Hepatocyte (in vitro differentiated cells): Measurements from ENCODE around the gene CLEC11A. TPM values are rescaled to one million over a fixed set of nuclear protein-coding genes. Genes with fewer than 3 reads are reported as not detected.

Experiments
- DNase-seq: peaks from one replicate; pipeline ENCODE4 v3.0.0-alpha.2; 2016; ENCODE audit warnings: low spot score
- H2AFZ ChIP-seq: fragments of 200-600 bp; sonication (generic); 2 replicates; pipeline ENCODE4 v1.6.0; 2016; ENCODE audit warnings: antibody characterized with exemption, mild to moderate bottlenecking
- H3K27ac ChIP-seq: fragments of 200-600 bp; sonication (generic); 2 replicates; pipeline ENCODE4 v1.5.1; 2016; ENCODE audit warnings: mild to moderate bottlenecking
- H3K27me3 ChIP-seq: fragments of 200-600 bp; sonication (generic); 2 replicates; pipeline ENCODE4 v1.6.1; 2016
- H3K36me3 ChIP-seq: fragments of 200-600 bp; sonication (generic); replicated peaks from 2 replicates; pipeline ENCODE4 v1.5.1; 2016; ENCODE audit warnings: low read depth; ENCODE audit not compliant: insufficient read depth
- H3K4me1 ChIP-seq: fragments of 200-600 bp; sonication (generic); 2 replicates; pipeline ENCODE4 v1.5.1; 2016; ENCODE audit warnings: mild to moderate bottlenecking, moderate library complexity; ENCODE audit not compliant: insufficient read depth
- H3K4me2 ChIP-seq: fragments of 200-600 bp; sonication (generic); 2 replicates; pipeline ENCODE4 v1.6.0; 2016
- H3K4me3 ChIP-seq: fragments of 200-600 bp; sonication (generic); 2 replicates; pipeline ENCODE4 v1.5.1; 2016; ENCODE audit warnings: mild to moderate bottlenecking
- H3K79me2 ChIP-seq: fragments of 200-600 bp; sonication (generic); 2 replicates; pipeline ENCODE4 v1.6.0; 2017; ENCODE audit warnings: mild to moderate bottlenecking
- H3K9me2 ChIP-seq: fragments of 200-600 bp; sonication (generic); replicated peaks from 2 replicates; pipeline ENCODE4 v1.6.0; 2017; ENCODE audit warnings: mild to moderate bottlenecking; ENCODE audit not compliant: insufficient read depth
- H3K9me3 ChIP-seq: fragments of 200-600 bp; sonication (generic); 2 replicates; pipeline ENCODE4 v1.5.1; 2016; ENCODE audit warnings: low read depth, mild to moderate bottlenecking
- H4K20me1 ChIP-seq: fragments of 200-600 bp; sonication (generic); 2 replicates; pipeline ENCODE4 v1.6.0; 2016; ENCODE audit warnings: mild to moderate bottlenecking; ENCODE audit not compliant: insufficient read depth, poor library complexity, severe bottlenecking
- EZH2 ChIP-seq: fragments of 200-600 bp; sonication (generic); IDR thresholded peaks from 2 replicates; pipeline ENCODE4 v1.6.1; 2016; ENCODE audit warnings: antibody characterized with exemption, mild to moderate bottlenecking, borderline replicate concordance
- EZH2phosphoT487 ChIP-seq: fragments of 200-600 bp; sonication (generic); IDR thresholded peaks from one replicate; pipeline ENCODE4 v1.6.1; 2018; ENCODE audit warnings: antibody characterized with exemption, mild to moderate bottlenecking, low read depth, moderate library complexity; ENCODE audit not compliant: unreplicated experiment, severe bottlenecking
- WGBS: methylation state at CpG from one replicate; pipeline ENCODE4 v1.1.6; 2016; ENCODE audit warnings: low lambda C conversion rate; ENCODE audit errors: missing lambda C conversion rate; 5-methylcytosine and 5-hydroxymethylcytosine counted together
- polyA plus RNA-seq: library from polyadenylated mRNA; unstranded; fragments of >200 nt; fragmentation: Nextera tagmentation; extraction: Ambion mirVana; gene quantifications from 2 replicates; pipeline ENCODE4 v1.2.1, GENCODE V29; 2016
- total RNA-seq: library from RNA; depleted of rRNA; stranded (reverse); fragments of >200 nt; gene quantifications from 2 replicates; pipeline ENCODE4 v1.2.3, GENCODE V29; 2014
- TF ChIP-seq, protein P1 (sequence below): fragments of 200-600 bp; sonication (generic); IDR thresholded peaks from 2 replicates; pipeline ENCODE4 v1.5.1; 2016; ENCODE audit warnings: antibody characterized with exemption, mild to moderate bottlenecking; ENCODE audit not compliant: poor library complexity

The CLEC11A gene
- total and polyA plus RNA-seq, 2 experiments from 2014 or later, result 27.6 to 72.4 TPM

DNA sequence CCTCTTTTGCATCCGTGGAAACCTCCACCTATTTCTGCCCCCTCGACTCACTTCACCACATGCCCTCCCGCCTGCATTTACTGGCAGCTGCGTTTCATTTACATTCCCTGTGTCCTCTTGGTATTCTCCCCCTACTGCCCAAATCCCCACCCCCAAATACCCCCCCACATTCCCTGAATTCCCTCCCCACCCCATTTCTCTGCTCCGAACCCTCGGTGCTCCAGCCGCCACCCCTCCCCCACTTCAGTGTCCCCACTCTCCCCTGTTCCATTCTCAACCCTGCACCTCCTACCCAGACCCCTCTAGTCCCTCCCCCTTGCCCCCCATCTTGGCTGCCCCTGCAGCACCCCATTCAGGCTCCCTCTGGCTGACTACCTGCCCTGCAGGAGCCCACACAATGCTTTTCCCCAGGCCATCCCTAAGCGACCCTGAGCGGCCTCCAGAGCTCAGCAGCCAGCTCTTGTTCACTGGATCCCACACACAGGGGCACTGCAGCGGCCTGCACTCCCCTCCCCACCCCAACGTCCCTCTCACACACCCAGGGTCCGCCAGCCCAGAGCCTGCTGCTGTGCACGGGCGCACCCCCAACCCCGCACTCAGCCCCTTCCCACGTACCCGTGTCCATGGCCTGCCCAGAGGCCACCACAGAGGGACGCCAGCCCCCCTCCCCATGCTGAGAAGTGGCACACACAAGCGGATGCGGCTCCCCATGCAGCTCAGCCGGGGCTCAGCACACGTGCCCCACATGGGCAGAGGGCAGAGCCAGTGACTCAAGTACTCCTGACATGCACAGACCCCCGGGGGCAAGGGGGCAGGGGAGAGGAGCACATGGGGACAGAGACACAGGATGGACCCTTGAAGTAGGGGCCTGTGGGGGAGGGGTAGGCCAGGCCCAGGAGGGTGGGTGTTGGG is 29.8 kb upstream of the CLEC11A start:
- H3K36me3 ChIP-seq, result no peaks in the 10 kb centered on the region
- H3K4me1 ChIP-seq, result no peaks in the 10 kb centered on the region
- H3K9me2 ChIP-seq, result no peaks in the 10 kb centered on the region
- H3K79me2 ChIP-seq, result no peaks in the 10 kb centered on the region
- H3K27ac ChIP-seq, result no peak overlapping the region
- H3K4me3 ChIP-seq, result no peak overlapping the region
- H4K20me1 ChIP-seq, result no peaks in the 10 kb centered on the region
- no peak overlapping the region for H3K4me2 ChIP-seq
- no peak for DNase-seq
- no peak overlapping the region for H2AFZ ChIP-seq
- peaks cover 75% of the 10 kb centered on the region for H3K27me3 ChIP-seq
- 13% methylated on average over 16 of the region's 23 CpGs for WGBS
- TF ChIP-seq EZH2phosphoT487 (no peak), EZH2 (no peak)
- TF ChIP-seq, protein P1, sequence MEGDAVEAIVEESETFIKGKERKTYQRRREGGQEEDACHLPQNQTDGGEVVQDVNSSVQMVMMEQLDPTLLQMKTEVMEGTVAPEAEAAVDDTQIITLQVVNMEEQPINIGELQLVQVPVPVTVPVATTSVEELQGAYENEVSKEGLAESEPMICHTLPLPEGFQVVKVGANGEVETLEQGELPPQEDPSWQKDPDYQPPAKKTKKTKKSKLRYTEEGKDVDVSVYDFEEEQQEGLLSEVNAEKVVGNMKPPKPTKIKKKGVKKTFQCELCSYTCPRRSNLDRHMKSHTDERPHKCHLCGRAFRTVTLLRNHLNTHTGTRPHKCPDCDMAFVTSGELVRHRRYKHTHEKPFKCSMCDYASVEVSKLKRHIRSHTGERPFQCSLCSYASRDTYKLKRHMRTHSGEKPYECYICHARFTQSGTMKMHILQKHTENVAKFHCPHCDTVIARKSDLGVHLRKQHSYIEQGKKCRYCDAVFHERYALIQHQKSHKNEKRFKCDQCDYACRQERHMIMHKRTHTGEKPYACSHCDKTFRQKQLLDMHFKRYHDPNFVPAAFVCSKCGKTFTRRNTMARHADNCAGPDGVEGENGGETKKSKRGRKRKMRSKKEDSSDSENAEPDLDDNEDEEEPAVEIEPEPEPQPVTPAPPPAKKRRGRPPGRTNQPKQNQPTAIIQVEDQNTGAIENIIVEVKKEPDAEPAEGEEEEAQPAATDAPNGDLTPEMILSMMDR, result no peak
- H3K9me3 ChIP-seq, result no peaks in the 10 kb centered on the region

DNA sequence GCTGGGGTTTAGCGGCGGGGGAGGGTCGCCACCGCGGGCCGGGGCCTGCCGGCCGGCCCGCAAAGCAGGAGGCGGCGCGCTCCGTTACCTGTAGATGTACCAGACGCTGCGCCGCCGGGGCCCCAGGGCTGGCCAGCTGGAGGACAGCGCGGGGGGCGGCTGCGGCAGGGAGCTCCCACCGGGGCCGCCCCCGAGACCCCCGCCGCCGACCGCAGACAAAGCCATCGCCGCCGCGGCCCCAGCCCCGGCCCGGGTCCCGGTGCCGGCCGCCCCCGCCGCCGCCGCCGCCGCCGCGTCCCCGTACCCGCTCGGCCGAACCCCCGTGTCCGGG is 28.4 kb upstream of the CLEC11A start:
- no peak for DNase-seq
- no CpG with 5 or more reads among the region's 51 CpGs for WGBS
- no peak overlapping the region for H3K4me2 ChIP-seq

DNA sequence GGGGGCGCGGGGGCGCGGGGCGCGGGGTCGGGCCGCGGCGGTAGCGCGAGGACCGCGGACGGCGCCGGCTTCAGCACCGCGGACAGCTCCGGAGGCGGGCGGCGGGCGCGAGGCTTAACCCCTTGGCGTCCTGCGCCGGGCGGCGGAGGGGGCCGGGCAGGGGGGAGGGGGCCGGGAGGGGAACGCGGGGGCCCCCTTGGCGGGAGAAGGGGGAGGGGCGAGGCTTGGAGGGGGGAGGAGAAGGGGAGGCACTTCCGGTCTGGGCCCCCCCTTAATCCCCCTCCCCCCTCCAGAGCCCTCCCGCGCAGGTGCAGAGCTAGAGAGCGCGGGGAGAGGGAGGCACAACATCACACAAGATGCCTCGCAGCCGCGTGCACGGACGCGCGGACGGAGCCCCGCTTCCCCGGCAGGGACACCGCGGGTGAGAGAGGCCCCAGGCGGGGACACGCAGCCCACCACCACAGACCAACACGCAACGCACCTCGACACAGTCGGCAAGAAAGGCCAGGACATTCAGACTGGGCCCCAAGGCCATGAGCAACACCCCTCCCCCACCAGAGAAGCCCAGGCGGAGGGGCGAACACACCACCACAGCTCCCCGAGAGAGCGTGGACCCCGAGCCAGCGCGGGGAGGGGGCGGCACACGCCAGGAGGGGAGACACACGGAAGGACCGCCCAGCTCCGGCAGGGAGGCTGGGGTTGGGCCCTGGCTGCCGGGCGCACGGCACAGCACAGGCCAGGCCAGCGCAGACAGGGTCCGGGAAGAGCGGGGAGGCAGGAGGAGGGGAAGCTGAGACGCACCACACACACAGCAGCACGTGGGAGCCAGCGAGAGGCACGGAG is 27.7 kb upstream of the CLEC11A start:
- WGBS, result 13% methylated on average over 24 of the region's 81 CpGs

More for the DNA sequence above, 28.4 kb upstream of the CLEC11A start:
- H3K27ac ChIP-seq, result no peak overlapping the region
- no peaks in the 10 kb centered on the region for H3K79me2 ChIP-seq
- H4K20me1 ChIP-seq, result no peaks in the 10 kb centered on the region
- H3K9me2 ChIP-seq, result no peaks in the 10 kb centered on the region
- H3K36me3 ChIP-seq, result no peaks in the 10 kb centered on the region
- TF ChIP-seq, protein P1, result no peak
- no peak for TF ChIP-seq EZH2
- no peak for TF ChIP-seq EZH2phosphoT487
- no peaks in the 10 kb centered on the region for H3K4me1 ChIP-seq
- peaks cover 75% of the 10 kb centered on the region for H3K27me3 ChIP-seq
- H3K4me3 ChIP-seq, result no peak overlapping the region
- H2AFZ ChIP-seq, result no peak overlapping the region
- H3K9me3 ChIP-seq, result no peaks in the 10 kb centered on the region

More for the DNA sequence above, 27.7 kb upstream of the CLEC11A start:
- H3K27me3 ChIP-seq, result peaks cover 72% of the 10 kb centered on the region
- no peaks in the 10 kb centered on the region for H3K9me3 ChIP-seq
- no peaks in the 10 kb centered on the region for H3K36me3 ChIP-seq
- H3K79me2 ChIP-seq, result no peaks in the 10 kb centered on the region
- no peaks in the 10 kb centered on the region for H3K4me1 ChIP-seq
- H3K4me3 ChIP-seq, result no peak overlapping the region
- peak overlapping the region; percentile 33 for H3K4me2 ChIP-seq
- no peaks in the 10 kb centered on the region for H3K9me2 ChIP-seq
- H4K20me1 ChIP-seq, result no peaks in the 10 kb centered on the region
- TF ChIP-seq, protein P1, result no peak
- TF ChIP-seq EZH2 (no peak), EZH2phosphoT487 (no peak)
- no peak overlapping the region for H2AFZ ChIP-seq
- no peak overlapping the region for H3K27ac ChIP-seq
- peak; percentile 66 for DNase-seq
